Activated CD4-positive, alpha-beta T cell treated with anti-CD3 and anti-CD28 coated beads for 24 hours (primary cell): Measurements from ENCODE around the gene TMTC2.

Experiments used
- DNase-seq, 2 donors: peaks; one replicate each; pipeline ENCODE4 v3.0.0-alpha.2; 2020; ENCODE audit warnings: low read depth in 2 of 2

TMTC2 gene

DNA sequence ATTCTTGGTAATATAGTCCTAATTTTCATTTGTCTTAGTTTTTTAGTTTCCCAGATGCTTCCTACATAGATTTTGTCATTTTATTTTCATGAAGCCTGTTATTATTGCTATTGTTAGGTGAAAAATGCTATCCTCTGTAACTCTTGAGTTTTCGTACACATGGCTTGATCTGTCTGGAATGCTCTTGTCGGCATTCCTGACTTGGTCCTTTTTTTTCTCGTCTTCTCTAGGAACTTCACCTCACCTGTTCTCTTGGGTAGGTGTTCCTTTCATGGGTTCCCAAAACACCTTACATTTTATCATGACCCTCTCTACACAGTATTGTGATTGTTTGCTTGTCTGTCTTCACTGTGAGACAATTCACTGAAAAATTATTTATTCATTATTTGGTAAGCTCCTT, 267.4 kb downstream of the TMTC2 start:
- no peak for DNase-seq

DNA sequence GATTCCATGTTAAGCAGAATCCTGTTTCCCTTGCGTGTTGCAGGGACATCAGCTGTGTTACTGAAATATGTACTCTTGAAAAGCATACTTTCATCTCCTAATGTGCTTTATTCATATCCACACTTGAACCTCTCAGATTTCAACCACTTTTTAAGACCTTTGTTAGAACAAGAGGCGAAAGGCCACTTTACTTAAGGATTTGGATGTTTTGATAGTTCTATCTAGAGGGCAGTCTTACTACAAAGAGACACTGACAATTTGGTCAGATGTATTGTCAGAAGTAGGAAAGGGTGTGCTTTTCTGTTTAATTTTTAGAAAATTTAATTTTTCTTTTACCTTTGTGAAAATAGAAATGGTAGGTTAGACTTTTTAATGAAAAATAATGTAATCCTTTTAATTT, 267.9 kb downstream of the TMTC2 start:
- no peak for DNase-seq

DNA sequence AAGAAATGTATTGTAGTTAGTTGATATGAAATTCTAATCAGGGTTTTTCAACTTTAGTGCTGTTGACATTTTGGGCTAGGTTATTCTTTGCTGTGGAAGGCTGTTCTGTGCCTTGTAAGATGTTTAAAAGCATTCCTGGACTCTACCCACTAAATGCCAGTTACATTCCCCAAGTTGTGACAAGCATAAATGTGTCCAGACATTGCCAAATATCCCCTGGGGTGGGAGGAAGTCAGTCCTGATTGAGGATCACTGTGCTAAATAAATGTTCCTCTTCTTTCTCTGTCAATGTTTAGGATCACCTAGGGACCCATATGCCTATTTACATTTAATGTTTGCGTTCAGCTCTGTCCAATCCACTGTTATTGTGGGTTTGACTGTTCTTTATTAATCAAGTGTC, 268.3 kb downstream of the TMTC2 start:
- DNase-seq = no peak

DNA sequence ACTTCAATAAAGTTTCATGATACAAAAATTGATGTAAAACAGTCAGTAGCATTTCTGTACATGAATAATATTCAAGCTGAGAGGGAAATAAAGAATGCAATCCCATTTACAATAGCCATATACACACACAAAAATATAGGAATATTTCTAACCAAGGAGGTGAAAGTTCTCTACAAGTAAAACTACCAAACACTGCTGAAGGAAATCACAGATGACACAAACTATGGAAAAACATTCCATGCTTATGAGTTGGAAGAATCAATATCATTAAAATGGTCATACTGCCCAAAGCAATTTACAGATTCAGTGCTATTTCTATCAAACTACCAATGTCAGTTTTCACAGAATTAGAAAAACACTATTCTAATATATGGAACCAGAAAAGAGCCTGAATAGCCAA, 272.3 kb downstream of the TMTC2 start:
- no peak for DNase-seq

DNA sequence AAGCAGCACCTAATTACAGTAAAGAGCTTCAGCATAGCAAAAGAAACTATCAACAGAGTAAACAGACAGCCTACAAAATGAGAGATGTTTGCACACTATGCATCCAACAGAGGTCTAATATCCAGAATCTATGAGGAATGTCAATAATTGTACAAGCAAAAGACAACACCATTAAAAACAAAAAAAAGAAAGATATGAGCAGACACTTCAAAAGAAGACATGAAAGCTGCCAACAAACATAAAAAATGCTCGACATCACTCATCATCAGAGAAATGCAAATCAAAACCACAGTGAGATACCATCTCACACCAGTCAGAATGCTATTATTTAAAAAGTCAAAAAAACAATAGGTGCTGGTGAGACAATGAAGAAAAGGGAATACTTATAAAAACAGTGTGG, 273.1 kb downstream of the TMTC2 start:
- no peak for DNase-seq

DNA sequence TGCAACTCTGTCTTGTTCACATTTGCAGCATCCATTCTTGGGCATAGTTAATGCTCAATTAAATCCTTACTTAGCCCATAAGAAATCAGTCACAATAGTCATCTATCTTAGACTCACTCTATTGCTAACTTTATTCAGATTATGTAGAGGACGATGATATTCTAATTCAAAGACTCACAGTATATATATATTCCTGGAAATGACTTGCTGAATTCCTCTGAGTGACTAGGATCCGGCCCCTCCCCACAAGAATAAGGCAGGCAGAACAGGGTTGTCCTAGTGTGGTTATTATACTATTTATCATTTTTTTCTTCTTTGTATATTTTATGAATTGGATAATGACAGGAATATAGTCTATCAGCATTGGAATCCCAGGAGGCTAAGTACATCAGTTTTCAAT, 275.1 kb downstream of the TMTC2 start:
- no peak for DNase-seq

DNA sequence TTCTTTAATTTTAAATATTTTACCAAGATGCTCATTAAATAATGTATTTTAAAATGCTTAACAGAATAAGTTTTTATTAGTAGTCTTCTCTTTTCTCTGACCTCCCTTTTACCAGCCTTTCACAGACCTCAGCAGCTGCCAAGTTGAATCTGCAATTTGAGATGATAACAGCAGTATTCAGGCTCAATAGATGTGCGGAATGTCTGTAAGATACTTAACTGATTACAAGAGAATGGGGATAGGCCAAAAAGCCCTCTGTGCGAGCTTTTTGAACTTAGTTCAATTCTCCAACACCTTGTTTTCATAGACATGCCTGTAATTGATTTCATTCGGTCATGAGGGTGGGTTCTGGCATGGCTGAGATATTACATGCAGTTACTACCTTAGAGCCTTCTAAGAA, 277.2 kb downstream of the TMTC2 start:
- DNase-seq = no peak

DNA sequence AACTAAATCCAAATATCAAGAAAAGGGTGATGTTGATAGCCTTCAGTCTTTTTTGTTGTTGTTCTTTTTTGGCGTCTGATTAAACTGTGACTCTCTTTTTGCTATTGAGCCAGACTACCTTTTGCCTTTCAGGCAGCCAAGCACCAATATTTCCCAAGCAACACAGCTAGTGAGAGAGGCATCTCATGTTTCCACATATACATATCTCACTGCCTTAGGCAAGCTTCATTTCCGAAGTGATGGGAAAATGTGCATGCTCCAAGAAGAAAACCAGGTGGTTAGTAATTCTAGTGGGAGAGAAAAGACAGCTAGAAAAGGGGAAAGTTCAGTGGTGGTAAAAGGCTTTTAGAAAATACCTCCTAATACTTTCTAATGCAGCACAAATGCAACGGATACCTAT, 277.7 kb downstream of the TMTC2 start:
- DNase-seq = no peak

DNA sequence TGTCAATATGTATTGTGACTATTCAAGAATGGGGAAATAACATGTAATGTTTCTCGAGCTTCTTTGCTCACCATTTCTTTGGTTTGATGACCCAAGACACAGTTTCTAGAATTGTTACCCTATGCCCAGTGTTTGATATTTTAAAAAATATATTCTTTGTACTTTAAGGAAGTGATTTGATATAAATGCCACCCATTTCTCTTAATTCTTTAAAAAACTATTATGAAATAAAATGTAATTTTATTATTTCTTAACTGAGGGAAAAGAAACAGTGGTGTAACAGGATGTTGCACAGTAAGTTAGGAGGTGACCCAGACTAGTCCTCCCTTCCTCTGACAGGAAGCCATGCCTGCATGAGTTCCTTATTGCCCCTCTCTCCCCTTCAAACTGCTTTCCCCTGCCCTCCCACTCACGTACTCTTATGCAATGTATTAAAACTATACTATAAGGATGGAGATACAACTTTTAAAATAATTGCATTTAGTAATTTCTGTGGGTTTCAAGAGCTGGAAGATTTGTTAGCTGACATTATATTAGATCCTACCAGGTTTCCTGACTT, 279.4 kb downstream of the TMTC2 start:
- no peak for DNase-seq

DNA sequence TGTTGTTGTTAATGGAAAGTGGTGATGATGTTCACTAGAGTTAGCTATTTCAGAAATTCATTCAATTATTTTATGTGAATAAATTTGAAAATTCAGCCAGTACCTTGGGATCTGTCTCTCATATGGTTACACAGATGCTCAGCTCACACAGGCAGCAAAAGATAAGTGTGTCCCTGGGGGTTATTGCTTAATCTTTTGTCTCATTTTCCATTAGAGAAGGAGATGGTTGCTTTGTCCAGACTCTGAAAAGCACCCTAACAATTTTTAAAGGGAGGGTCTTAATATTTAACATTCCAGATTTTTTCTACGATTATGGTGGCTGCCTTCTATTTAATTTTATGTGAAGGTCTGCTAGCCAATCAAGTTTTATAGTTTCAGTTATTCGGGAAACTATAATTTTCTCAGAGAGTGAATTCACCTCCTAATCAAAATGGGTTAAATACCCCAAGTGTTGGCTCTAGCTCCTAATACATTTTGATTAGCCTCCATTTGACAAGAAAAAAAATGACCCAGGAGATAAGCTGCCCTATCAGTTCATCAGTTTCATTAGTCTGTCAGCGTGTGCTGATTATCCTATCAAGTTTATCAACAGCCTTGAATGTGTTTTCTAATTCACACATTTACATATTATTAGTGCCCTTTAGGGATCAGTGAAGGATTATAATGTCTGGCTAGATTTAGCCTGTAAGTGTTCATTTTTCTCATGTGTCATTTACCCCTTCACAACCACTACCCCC, 282.1 kb downstream of the TMTC2 start:
- no peak for DNase-seq

DNA sequence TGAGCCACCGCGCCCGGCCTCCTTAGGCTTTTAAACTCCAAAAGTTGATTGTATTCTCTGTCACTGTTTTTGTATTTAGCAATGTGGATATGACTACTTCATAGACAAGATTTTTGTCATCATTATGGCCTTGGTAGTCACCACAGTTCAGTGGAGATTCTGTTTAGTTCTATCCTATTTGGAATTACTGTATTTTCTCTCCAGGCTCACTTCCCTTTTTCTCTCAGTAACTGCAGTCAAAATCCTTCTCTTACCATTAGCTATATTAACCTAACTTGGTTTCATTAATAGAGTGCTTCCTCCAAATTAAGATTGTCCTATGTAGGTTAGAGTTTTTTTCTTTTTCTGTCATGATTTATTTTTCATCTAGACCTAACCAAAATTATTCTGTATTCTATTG, 283.9 kb downstream of the TMTC2 start:
- DNase-seq = no peak

DNA sequence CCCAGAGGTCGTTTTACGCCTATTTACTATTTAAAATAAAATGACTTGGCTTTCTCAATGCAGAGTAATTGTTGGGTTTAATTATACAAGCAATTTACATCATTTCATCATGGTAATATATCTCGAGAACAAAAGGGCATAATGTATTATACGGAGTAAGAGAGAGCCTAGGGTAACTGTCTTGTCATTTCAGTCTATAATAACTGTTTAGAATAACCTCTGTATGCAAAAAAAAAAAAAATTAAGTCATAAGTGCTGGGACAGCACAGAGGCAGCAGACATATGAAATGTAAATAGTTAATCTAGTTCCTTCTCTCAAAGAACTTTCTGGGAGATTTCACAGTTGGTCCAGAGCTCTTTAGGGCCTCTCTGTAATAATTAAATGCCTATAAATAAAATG, 284.9 kb downstream of the TMTC2 start:
- DNase-seq = no peak

DNA sequence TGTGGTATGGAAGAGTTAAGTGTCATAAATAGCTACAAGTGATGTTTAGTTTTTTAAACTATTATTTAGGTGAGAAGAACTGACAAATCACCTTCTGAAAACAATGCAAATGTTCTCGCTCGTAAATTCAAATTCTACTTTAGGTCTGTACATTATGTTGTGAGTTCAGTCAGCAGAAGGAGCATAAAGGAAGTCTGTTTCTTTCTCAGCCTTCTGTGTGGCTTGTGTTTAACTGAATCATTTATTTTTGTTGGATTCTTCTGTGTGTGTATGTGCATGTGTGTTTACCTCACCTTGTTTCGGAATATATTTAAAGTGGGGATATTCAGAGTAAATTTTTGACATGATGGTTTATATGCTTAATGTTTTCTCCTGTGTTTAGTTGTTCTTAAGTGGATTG, 285.9 kb downstream of the TMTC2 start:
- DNase-seq = no peak

DNA sequence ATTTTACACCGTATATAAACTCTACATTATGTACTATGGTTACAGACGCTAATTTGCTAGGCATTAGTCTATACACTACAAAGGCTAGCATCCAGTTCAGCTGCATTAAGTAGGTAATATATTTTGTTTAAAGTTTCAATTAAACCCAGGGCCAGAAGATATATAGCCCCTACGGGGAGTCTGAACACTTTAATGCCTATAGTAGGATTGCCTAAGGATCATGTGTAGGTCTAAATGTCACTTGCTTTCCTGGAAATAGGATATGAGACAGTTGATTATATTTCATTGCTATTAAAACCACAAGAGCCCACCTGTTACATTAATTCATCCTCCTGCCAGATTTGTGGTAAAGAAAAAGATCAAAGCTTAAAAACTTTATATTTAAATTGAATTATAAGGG, 286.9 kb downstream of the TMTC2 start:
- DNase-seq = no peak

DNA sequence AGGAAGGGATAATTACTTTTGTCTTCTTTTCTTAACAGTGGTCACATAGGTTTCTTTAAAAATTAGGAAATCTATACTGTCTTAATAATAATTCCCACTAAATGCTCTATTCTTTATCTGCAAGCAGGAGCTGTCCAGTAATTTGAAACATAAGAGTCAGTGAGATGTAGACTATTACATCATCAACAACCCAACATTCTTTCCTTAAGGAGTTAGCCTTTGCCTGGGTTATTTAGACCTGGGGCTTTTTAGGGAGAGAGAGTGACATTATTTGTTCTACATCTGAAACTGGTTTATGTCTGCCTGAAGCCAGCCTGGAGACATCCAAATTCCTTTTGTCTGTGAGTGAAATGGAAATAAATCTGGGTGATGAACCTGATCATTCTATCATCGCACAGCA, 294.4 kb downstream of the TMTC2 start:
- DNase-seq = no peak

DNA sequence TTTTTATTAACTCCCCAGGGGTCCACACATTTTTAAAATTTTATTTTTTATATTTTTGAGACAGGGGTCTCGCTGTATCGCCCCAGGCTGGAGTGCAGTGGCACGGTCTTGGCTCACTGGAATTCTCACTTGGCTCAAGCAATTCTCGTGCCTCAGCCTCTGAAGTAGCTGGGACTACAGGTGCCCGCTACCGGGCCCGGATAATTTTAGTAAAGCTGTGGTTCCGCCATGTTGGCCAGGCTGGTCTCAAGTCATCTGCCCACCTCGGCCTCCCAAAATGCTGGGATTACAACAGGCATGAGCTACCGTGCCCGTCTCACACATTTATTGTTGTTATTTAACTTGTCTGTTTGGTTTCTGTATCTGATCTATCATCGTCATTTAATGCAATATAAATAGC, 307.4 kb downstream of the TMTC2 start:
- DNase-seq = no peak

DNA sequence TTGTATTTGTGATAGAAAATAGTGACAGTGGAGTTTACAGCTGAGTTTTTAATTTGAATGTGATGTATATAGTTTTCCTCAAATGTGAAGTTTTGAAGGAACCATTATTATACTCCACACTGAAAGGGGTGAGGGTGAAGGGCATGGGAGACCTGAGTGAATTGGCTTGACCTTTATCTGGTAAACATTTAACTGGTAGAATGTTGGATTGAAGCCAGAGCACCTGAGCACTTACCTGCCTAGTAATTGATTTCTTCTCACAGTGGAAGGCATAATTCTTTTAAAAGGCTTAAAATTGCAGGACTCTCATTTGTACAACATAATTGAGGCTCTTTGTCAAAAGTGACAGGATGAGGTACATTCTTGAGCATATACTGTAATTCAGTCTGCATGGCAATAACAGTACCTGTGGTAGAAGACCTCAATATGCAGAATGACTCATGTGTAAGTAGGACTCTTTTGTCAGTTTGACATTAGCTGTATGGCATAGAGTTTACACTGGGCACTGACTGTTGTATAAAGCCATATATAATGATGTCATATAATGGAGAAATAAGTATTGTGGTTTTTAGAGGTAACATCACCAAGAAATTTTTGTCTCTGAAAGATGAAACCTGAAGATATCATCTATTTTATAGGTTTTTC, 309.6 kb downstream of the TMTC2 start:
- DNase-seq = no peak

DNA sequence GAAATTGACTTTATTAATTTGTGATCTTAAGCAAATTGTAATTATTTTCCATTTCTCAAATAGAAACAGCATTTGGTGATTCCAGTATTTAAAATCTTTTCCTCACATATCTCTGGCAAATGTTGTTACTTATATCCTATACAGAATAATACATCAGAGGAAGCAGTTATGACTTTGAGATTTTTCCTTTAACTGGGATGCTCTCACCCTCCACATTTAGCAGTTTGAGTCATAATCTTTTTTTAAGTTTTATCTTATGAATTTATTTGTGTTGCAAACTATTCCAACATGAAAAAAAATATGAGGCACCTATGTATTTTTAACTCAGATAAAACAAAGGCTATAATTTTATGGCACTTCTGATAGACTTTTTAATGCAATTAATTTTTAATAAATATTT, 311.8 kb downstream of the TMTC2 start:
- no peak for DNase-seq

DNA sequence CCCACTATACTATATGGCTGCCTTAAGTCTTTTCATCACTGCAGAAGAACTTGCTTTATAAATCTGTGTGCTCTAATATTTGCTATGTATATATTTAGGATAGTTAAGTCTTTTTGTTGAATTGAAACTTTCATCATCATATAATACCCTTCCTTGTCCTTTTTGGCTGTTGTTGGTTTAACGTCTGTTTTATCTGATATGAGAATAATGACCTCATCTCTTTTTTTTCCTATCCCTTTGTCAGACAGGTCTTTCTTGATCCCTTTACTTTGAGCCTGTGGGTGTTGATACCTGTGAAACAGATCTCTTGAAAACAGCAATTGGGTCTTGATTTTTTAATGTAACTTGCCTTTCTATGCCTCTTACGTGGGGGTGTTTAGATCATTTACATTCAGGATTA, 316.3 kb downstream of the TMTC2 start:
- DNase-seq = no peak

DNA sequence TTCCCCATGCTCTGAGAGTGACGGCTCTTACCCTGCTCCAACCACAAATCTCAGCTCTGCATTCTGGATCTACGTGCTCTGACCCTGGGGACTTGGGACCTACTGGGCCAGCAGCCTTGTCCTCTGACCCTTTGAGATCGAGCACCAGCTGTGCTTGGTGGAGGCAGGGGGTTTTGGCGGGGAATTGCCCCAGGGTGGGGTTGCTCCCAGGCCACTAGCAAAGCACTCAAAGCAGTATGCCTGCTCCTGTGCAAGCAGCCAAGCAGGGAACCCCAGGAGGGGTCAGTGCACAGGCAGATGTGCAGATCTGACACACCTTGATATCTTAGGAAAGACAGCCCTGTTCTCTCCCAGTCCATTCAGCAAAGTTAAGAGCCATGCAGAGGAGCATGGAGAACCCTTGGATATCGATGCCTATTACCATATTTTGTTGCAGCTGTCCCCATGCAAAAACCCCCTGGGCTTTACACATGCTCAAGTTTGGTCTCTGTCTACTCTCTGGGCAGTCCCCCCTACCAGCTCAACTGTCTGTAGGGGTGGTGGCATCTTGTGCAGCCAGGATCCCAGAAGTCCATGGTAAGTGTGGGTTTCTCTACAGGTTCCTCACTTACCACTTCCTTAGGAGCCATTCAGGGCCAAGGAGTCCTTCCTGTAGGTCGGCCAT, 319.0 kb downstream of the TMTC2 start:
- DNase-seq = no peak

DNA sequence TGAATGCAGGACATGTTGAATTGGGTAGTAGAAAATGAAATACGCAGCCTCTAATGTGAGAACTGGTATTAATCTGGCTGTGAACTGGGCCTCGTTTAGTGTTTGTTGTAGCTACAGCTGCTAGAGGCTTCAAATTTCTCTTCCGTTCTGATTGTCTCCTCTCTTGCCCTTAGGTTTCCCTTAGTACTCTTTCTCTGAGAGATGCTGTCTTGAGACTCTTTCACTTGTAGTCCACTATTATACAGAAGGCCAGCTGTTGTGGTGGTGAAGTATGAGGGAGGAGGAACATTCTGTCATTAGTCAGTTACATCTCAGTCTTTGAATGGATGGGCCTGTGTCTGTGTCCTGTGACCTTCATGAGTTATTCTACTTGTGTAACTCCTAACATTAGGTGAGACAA, 322.0 kb downstream of the TMTC2 start:
- no peak for DNase-seq

DNA sequence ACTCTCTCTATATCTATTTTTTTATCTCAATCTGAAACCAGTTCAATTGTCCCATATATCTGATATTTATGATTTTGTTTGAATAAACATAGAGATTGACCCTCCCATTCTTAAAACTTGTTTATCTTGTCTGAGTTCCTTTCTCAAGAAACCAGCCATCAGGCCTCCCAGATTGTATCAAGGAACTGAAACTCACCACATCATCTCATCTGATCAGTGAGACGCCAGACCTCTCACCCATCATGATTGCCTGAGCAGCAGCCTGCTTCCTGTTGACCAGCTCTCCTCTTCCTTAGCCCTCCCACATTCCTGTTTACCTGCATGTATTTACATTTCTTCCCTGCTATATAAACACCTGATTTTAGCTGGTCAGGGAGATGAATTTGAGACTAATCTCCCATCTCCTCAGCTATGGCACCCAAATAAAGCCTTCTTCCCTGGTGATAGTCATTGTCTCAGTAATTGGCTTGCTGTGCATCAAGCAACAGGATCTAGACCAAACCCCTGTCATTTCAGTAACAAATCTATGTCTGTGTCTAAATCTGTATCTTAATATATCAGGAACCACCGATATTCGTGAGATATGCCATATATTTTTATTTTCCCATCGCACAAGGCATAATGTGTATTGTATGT, 323.6 kb downstream of the TMTC2 start:
- DNase-seq = no peak
